GM12878 (cell line): ENCODE data around the gene DCC. TPM values are rescaled to one million over a fixed set of nuclear protein-coding genes. Genes with fewer than 3 reads are reported as not detected.

ENCODE experiments used
- ATAC-seq: fragments of 200-7000 bp; cut with Tn5 transposase; 3 replicates; pipeline ENCODE4 v1.9.1; 2020; ENCODE audit warnings: mild to moderate bottlenecking, moderate library complexity
- BruUV-seq: library from RNA; stranded (reverse); fragments of 400-500 nt; replicated peaks from 2 replicates; lab custom pipeline; 2021; lab: Mats Ljungman, UMichigan
- CTCF ChIA-PET: fragments of 300-600 bp; sonication (Branson Sonifier 250); formaldehyde crosslinking; extraction: SDS; loops from one replicate; lab custom pipeline; 2021; ENCODE audit warnings: inconsistent platforms; lab: Yijun Ruan, JAX
- POLR2A ChIA-PET: fragments of 350-600 bp; formaldehyde crosslinking; extraction: SDS; loops from one replicate; lab custom pipeline; 2021; ENCODE audit warnings: inconsistent platforms; lab: Charles Lee
- RAD21 ChIA-PET: fragments of 300-600 bp; sonication (Branson Sonifier 250); formaldehyde crosslinking; loops from one replicate; lab custom pipeline; 2023; ENCODE audit warnings: antibody characterized with exemption; ENCODE audit not compliant: unreplicated experiment; lab: Charles Lee
- SMC1A ChIA-PET: fragments of 300-600 bp; sonication (Branson Sonifier 250); formaldehyde crosslinking; loops from one replicate; lab custom pipeline; 2023; ENCODE audit not compliant: unreplicated experiment, uncharacterized antibody; lab: Charles Lee
- DNase-seq: peaks from one replicate; pipeline ENCODE4 v3.0.0-alpha.2; 2011; ENCODE audit warnings: low read depth, low spot score
- FAIRE-seq: peaks from 3 replicates; lab custom pipeline; 2011; peaks lifted over from hg19 to GRCh38; lab: Jason Lieb, UNC
- H2AFZ ChIP-seq: 2 replicates; pipeline ENCODE4 v1.6.0; 2011; ENCODE audit warnings: low read depth, low read length, control low read depth; ENCODE audit not compliant: control insufficient read depth
- H3K27ac ChIP-seq: 2 replicates; pipeline ENCODE4 v1.5.1; 2011; ENCODE audit warnings: control low read depth; ENCODE audit not compliant: control insufficient read depth, insufficient read depth
- H3K27me3 ChIP-seq, 2 experiments: replicated peaks in 1 of 2; 2 replicates each; pipeline versions ENCODE4 v1.6.0 to v1.6.1; 2011; ENCODE audit warnings: low read length in 1 of 2; ENCODE audit not compliant: control insufficient read depth in 2 of 2, insufficient read depth in 2 of 2
- H3K36me3 ChIP-seq, 2 experiments: 2 replicates each; pipeline ENCODE4 v1.5.1; 2011; ENCODE audit warnings: low read length in 1 of 2; ENCODE audit not compliant: control insufficient read depth in 2 of 2, insufficient read depth in 2 of 2
- H3K4me1 ChIP-seq: 2 replicates; pipeline ENCODE4 v1.6.1; 2011; ENCODE audit warnings: mild to moderate bottlenecking, low read length, moderate library complexity, mixed read lengths; ENCODE audit not compliant: control insufficient read depth, insufficient read depth
- H3K4me2 ChIP-seq: 2 replicates; pipeline ENCODE4 v1.6.0; 2011; ENCODE audit warnings: control low read depth; ENCODE audit not compliant: control insufficient read depth, insufficient read depth
- H3K4me3 ChIP-seq: fragments of 200-600 bp; sonication (generic); 2 replicates; pipeline ENCODE4 v1.5.1; 2016
- H3K79me2 ChIP-seq: 2 replicates; pipeline ENCODE4 v1.6.0; 2011; ENCODE audit warnings: low read length; ENCODE audit not compliant: control insufficient read depth, insufficient read depth
- H3K9ac ChIP-seq: 2 replicates; pipeline ENCODE4 v1.8.0; 2011; ENCODE audit warnings: low read length, control low read depth, mixed read lengths; ENCODE audit not compliant: control insufficient read depth, insufficient read depth
- H3K9me3 ChIP-seq: replicated peaks from 3 replicates; pipeline ENCODE4 v1.5.1; 2011; ENCODE audit warnings: mild to moderate bottlenecking, low read length; ENCODE audit not compliant: control insufficient read depth, insufficient read depth
- H4K20me1 ChIP-seq: 2 replicates; pipeline ENCODE4 v1.6.0; 2011; ENCODE audit not compliant: control insufficient read depth, insufficient read depth
- ATF7 ChIP-seq: fragments of 450-650 bp; IDR thresholded peaks from 2 replicates; pipeline ENCODE4 v1.6.1; 2016; ENCODE audit warnings: low read depth, mild to moderate bottlenecking
- ESRRA ChIP-seq: IDR thresholded peaks from 2 replicates; pipeline ENCODE4 v1.6.1; 2012; ENCODE audit warnings: mild to moderate bottlenecking, low read length, improper control_type of control experiment
- FOXM1 ChIP-seq: IDR thresholded peaks from 2 replicates; pipeline ENCODE4 v1.6.1; 2012; ENCODE audit warnings: low read depth, mild to moderate bottlenecking, inconsistent platforms, low read length, moderate library complexity
- MTA3 ChIP-seq: IDR thresholded peaks from 2 replicates; pipeline ENCODE4 v1.6.1; 2012; ENCODE audit warnings: low read length, inconsistent platforms, borderline replicate concordance
- MXI1 ChIP-seq: fragments of 150-350 bp; IDR thresholded peaks from 2 replicates; pipeline ENCODE4 v1.6.1; 2011; ENCODE audit warnings: low read depth, mild to moderate bottlenecking, inconsistent platforms, low read length, improper control_type of control experiment
- POLR2AphosphoS5 ChIP-seq: IDR thresholded peaks from 2 replicates; pipeline ENCODE4 v1.6.1; 2011; ENCODE audit warnings: mild to moderate bottlenecking, low read length, inconsistent platforms
- RAD51 ChIP-seq: fragments of 450-650 bp; IDR thresholded peaks from 2 replicates; pipeline ENCODE4 v1.6.1; 2016; ENCODE audit warnings: moderate library complexity, mild to moderate bottlenecking, inconsistent platforms
- RB1 ChIP-seq: fragments of 450-650 bp; formaldehyde crosslinking; IDR thresholded peaks from 2 replicates; pipeline ENCODE4 v1.6.1; 2017; ENCODE audit warnings: mild to moderate bottlenecking, borderline replicate concordance
- SMAD5 ChIP-seq: IDR thresholded peaks from 2 replicates; pipeline ENCODE4 v1.6.1; 2016; ENCODE audit warnings: antibody characterized with exemption, low read depth
- SMARCA5 ChIP-seq: fragments of 450-650 bp; IDR thresholded peaks from 2 replicates; pipeline ENCODE4 v1.6.1; 2017; ENCODE audit warnings: mild to moderate bottlenecking
- TCF3 ChIP-seq: IDR thresholded peaks from 2 replicates; pipeline ENCODE4 v1.6.1; 2012; ENCODE audit warnings: low read depth, mild to moderate bottlenecking, low read length, borderline replicate concordance; ENCODE audit not compliant: insufficient read depth
- WRNIP1 ChIP-seq: IDR thresholded peaks from 2 replicates; pipeline ENCODE4 v1.6.1; 2011; ENCODE audit warnings: low read depth, low read length, improper control_type of control experiment, borderline replicate concordance
- ZBTB4 ChIP-seq: fragments of 450-650 bp; formaldehyde crosslinking; IDR thresholded peaks from 2 replicates; pipeline ENCODE4 v1.4.0; 2022; ENCODE audit warnings: mild to moderate bottlenecking, moderate library complexity
- WGBS: methylation state at CpG from one replicate; pipeline ENCODE4 v1.1.6; 2016; ENCODE audit warnings: low lambda C conversion rate; ENCODE audit not compliant: insufficient replicate concordance, insufficient coverage; ENCODE audit errors: missing lambda C conversion rate; 5-methylcytosine and 5-hydroxymethylcytosine counted together
- in situ Hi-C: fragments of 300-500 bp; cut with MboI; formaldehyde crosslinking; loops from 9 replicates; pipeline ENCODE4 v1.14.3; 2018; ENCODE audit warnings: mixed read lengths
- intact Hi-C: fragments of 100-400 bp; cut with micrococcal nuclease; formaldehyde crosslinking; loops from one replicate; pipeline ENCODE4 v1.14.2; 2022; ENCODE audit not compliant: unreplicated experiment
- polyA plus RNA-seq, 11 experiments: library from polyadenylated mRNA; depleted of rRNA in 4 of 11; unstranded in 6 of 11; stranded (reverse) in 5 of 11; fragments of >200 nt; fragmentation: Nextera tagmentation in 4 of 11; fragmentation: Illumina TruSeq in 1 of 11; extraction: Ambion mirVana in 4 of 11; extraction: Trizol in 1 of 11; gene quantifications; 1 replicate in 1 of 11; 2 replicates in 10 of 11; pipeline versions ENCODE4 v1.2.1 to v1.2.3, GENCODE V29; 2011 to 2016; ENCODE audit warnings: inconsistent platforms in 2 of 11, missing spikeins in 2 of 11, low read depth in 1 of 11
- total RNA-seq, 4 experiments: library from RNA; depleted of rRNA in 3 of 4; stranded (reverse); fragments of >200 nt in 3 of 4; fragmentation: Illumina TruSeq in 1 of 4; extraction: Trizol in 1 of 4; gene quantifications; 2 replicates each; pipeline versions ENCODE4 v1.2.1 to v1.2.3, GENCODE V29; 2013 to 2021
- TF ChIP-seq, protein P1 (sequence below): fragments of 450-650 bp; IDR thresholded peaks from 2 replicates; pipeline ENCODE4 v1.6.1; 2018; ENCODE audit warnings: mild to moderate bottlenecking, low read depth, moderate library complexity; ENCODE audit not compliant: partially characterized antibody
- TF ChIP-seq, protein P2 (sequence below): IDR thresholded peaks from 2 replicates; pipeline ENCODE4 v1.6.1; 2012; ENCODE audit warnings: mild to moderate bottlenecking, low read depth, low read length

DCC gene
- total and polyA plus RNA-seq, 10 of the 15 experiments (the other 5 are each of a cell fraction or from before 2014, with no cell fraction given) = 0.01 TPM; not detected in 9

GRCh38 chr18:52323802-52324201, 16.2 kb upstream of the DCC start (continued):
- TF ChIP-seq MXI1 (no peak), POLR2AphosphoS5 (no peak)
- TF ChIP-seq, all 136 proteins: peak for 0

DNA sequence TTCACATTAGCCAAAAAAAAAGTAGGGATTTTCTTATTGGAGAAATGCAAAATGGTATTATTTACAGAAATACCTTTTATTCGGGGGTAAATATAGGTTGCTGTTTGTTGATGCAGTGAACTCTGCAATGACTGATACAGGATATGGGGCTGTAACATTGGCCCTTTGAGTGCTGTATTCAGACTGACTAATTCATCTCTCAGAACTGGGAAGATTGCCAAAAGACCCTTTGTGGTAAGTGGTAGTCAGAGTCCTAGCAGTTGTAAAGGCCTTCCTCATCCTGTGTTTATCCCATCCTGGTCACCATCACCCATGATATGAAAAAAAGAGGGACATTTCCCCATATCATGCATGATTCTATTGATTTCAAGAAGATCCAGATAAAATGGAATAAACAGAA, 14.0 kb upstream of the DCC start:
- no peak for ATAC-seq
- Histone ChIP-seq H2AFZ (no peak overlapping the region), H3K9me3 (no peaks in the 10 kb centered on the region), H3K9ac (no peak overlapping the region), H3K27me3 (no peaks in the 10 kb centered on the region), H3K79me2 (no peaks in the 10 kb centered on the region), H3K4me2 (no peak overlapping the region), H3K4me3 (no peak overlapping the region), H3K36me3 (no peaks in the 10 kb centered on the region), H4K20me1 (no peaks in the 10 kb centered on the region), H3K4me1 (no peaks in the 10 kb centered on the region), H3K27ac (no peak overlapping the region)
- in situ Hi-C loops = no loop called here
- no peak for DNase-seq
- ChIA-PET RAD21 (no interaction called here), CTCF (interaction anchor here (0.6 kb wide), 1 partner anchor 986 kb away, joined by 4 read pairs; no protein-coding TSS in a partner anchor), SMC1A (interaction anchor here (1.5 kb wide), 1 partner anchor 8 kb away, joined by 3 read pairs; no protein-coding TSS in a partner anchor), POLR2A (no interaction called here)
- BruUV-seq = no TSS peak
- intact Hi-C loops = no loop called here
- FAIRE-seq = no peak
- WGBS = 9% methylated on average over 1 of the region's 1 CpG
- TF ChIP-seq WRNIP1 (no peak), ATF7 (no peak), MTA3 (no peak), TCF3 (no peak), RB1 (no peak), ZBTB4 (CRISPR knock-in tag) (no peak), SMARCA5 (no peak), FOXM1 (no peak), SMAD5 (no peak), ESRRA (no peak), RAD51 (no peak)
- TF ChIP-seq, protein P1, sequence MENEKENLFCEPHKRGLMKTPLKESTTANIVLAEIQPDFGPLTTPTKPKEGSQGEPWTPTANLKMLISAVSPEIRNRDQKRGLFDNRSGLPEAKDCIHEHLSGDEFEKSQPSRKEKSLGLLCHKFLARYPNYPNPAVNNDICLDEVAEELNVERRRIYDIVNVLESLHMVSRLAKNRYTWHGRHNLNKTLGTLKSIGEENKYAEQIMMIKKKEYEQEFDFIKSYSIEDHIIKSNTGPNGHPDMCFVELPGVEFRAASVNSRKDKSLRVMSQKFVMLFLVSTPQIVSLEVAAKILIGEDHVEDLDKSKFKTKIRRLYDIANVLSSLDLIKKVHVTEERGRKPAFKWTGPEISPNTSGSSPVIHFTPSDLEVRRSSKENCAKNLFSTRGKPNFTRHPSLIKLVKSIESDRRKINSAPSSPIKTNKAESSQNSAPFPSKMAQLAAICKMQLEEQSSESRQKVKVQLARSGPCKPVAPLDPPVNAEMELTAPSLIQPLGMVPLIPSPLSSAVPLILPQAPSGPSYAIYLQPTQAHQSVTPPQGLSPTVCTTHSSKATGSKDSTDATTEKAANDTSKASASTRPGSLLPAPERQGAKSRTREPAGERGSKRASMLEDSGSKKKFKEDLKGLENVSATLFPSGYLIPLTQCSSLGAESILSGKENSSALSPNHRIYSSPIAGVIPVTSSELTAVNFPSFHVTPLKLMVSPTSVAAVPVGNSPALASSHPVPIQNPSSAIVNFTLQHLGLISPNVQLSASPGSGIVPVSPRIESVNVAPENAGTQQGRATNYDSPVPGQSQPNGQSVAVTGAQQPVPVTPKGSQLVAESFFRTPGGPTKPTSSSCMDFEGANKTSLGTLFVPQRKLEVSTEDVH = no peak
- TF ChIP-seq, protein P2, sequence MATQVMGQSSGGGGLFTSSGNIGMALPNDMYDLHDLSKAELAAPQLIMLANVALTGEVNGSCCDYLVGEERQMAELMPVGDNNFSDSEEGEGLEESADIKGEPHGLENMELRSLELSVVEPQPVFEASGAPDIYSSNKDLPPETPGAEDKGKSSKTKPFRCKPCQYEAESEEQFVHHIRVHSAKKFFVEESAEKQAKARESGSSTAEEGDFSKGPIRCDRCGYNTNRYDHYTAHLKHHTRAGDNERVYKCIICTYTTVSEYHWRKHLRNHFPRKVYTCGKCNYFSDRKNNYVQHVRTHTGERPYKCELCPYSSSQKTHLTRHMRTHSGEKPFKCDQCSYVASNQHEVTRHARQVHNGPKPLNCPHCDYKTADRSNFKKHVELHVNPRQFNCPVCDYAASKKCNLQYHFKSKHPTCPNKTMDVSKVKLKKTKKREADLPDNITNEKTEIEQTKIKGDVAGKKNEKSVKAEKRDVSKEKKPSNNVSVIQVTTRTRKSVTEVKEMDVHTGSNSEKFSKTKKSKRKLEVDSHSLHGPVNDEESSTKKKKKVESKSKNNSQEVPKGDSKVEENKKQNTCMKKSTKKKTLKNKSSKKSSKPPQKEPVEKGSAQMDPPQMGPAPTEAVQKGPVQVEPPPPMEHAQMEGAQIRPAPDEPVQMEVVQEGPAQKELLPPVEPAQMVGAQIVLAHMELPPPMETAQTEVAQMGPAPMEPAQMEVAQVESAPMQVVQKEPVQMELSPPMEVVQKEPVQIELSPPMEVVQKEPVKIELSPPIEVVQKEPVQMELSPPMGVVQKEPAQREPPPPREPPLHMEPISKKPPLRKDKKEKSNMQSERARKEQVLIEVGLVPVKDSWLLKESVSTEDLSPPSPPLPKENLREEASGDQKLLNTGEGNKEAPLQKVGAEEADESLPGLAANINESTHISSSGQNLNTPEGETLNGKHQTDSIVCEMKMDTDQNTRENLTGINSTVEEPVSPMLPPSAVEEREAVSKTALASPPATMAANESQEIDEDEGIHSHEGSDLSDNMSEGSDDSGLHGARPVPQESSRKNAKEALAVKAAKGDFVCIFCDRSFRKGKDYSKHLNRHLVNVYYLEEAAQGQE = no peak
